ENCODE data around the gene DPP6.

Gene DPP6

DNA sequence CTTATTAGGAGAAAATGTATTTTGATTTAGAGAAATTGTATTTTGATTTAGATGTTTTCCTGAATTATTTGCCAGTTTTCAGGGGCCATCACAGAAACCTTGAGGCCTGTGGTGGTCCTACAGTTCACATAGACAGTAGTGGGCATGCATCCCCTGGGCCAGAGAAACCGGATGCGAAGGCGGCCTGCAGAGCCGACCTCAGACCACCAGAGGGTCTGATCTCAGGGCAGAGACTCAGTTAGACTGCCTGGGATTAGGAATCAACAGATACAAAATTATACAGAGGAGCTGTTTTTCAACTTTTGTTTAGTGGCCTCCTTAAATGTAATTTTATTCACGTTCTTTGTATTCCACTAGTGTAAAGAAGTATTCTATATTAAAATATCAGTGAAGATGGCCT lies 792.3 kb downstream of the DPP6 start:
- no peak for DNase-seq

DNA sequence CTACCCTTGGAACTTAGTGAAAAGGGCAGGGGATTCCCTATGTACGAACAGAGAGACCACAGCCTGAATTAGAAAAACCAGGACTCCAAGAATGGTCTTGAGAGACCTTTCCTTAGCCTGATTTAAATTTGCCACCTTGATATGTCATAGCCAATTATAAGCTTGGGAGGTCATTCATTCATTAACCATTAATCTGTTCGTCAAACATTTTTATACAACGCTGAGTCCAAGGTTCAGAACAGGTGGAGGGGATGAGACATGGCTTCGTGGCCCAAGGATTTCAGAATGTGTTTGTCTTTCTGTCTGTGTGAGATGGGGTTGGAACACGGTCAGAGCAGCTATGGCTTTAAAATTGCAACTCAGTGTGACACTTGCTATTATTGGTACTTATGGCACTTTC lies 792.8 kb downstream of the DPP6 start:
- no peak for DNase-seq

DNA sequence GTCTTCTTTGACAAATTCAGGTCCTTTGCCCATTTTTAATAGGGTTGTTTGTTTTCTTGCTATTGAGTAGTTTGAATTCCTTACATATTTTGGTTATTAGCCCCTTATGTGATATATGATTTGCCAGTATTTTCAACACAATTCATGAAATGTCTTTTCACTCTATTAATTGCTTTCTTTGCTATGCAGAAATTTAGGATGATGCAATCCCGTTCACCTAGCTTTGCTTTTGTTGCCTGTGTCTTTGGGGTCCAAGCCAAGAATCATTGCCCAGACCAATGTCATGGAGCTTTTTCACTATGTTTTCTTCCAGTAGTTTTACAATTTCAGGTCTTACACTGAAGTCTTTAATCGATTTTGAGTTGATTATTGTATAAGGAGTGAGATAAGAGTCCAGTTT lies 796.3 kb downstream of the DPP6 start:
- no peak for DNase-seq

DNA sequence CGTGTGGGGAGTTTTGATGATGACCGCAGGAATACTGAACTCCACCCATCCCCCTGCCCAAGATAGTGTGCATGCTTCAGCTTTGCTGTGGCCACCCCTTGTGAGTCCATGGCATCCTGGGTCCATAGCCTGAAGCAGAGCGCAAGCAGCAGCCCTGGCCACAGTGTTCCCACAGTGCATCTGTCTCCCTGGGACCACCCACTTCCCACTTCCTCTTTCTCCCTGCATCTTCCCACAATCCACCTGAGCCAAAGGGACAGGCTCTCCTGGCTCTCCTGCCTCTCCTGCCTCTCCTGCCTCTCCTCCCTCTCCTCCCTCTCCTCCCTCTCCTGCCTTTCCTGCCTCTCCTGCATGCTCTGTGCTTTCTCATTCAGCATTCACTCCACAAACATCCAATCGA lies 800.0 kb downstream of the DPP6 start:
- DNase-seq = no peak

DNA sequence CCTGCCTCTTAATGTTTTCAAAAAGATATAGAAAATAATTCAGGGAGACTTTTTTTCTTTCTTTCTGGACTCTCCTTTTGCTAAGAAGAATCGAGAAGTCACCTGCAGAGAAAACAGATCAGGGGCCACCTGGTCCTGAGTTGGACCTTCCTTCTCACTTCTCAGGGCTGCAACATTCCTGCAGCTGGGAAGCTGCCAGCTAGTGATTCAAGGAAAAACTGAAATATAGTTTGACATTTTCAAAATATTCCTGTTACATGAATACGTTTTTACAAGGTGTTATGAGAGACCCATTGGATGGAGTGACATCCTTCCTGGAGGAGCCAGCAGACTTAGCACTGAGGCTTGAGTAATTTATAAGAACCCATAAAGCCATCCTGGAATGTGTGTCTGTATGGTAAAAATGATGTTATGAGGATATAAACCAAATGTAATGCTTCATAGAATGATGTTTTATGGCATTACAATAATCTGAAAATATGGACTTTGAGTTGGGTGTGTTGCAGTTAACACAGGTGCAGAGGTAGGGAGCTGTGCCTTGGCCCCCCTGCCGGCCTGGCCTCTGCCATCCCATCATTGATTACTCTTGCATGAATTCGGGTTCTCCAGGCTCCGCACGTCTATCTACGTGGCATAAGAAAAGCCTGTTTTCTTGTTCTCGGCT lies 801.0 kb downstream of the DPP6 start:
- DNase-seq = no peak

DNA sequence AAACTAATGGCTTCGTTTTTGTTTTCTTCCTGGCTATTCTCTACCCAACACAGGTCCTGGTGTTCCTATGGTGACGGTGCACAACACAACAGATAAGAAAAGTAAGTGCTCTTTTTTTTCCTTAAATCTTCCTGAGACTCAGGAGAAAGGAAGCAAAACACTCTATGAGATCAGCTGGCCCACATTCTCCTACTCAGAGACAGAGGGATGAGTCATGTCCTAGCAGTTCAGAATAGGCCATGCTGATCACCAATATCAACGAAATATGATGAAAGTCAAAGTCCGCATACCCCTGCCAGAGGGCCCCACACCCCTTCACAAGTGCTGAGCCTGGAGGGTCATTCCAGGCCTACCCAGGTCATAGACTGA lies 801.5 kb downstream of the DPP6 start:
- DNase-seq = no peak

DNA sequence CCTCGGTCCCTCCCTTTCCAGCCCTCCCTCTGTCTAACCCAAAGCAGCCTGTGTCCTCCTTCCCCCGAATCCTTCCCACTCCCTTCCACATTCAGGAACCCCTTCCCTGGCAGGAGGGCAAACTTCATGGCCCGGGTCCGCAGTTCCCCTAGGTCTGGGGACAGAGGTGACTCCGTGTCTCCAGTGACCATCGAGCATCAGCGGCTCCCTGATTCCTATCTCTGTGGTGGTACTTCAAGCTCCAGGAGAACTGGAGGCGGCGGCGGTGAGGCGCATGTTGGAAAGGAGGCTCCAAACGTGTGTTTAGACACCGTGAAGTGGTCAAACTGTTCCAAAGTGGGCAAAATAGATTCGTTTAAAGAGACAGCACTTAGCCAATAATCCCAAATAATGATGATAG lies 802.6 kb downstream of the DPP6 start:
- DNase-seq = no peak

DNA sequence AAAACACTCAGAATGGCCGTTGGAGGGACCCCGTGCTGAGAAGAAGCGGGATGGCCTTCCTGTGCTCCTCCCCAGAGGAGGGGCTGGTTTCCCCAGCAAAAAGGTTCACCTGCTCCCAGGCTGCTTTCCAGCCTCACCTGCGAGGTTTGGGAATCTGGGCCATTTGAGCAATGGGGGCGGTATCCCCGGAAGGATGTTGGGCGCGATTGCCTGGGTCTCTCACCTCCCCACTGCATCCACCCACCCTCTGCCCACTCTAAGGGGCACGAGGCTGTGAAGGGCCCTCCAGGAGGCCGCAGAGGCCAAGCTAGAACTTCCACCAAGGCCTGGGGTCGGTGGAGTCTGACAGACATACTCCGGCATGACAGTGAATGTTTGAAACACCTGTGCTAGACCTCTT lies 803.2 kb downstream of the DPP6 start:
- no peak for DNase-seq

DNA sequence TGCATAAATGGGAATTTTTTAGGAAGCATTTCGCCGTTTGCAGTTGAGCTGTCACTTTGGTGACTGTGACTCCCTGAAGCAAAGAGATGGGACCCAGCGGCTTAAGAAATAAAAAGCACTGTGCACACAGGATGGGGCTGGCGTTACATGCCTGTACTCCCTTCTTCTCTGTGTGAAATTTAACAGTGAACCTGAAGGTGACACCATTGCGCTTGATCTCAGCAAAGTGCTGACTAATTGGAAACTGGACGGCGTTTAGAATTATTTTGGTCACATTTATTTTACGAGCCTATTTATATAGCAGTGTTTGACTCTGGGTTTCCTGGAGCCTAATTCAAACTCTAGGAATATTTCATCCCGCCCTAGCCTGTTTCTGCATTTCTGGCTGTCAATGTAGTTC lies 804.5 kb downstream of the DPP6 start:
- no peak for DNase-seq

DNA sequence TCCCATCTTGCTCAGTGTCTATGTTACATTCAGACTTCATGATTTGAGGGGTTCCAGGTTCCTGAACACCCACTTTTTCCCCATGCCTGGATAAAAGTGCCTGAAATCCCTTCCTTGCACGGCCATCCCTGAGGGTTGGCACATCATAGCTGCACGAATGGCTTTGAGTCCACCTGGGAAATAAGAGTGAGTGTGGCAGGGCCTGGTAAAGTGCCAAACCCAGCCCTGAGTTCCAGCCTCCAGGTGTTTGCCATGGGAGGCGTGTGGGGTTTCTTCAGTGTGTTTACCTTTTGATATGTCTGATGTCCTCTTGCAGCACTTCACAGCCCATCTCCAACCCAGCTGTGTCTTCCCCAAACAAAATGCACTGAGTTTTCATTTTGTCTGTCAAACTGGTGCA lies 805.0 kb downstream of the DPP6 start:
- no peak for DNase-seq

DNA sequence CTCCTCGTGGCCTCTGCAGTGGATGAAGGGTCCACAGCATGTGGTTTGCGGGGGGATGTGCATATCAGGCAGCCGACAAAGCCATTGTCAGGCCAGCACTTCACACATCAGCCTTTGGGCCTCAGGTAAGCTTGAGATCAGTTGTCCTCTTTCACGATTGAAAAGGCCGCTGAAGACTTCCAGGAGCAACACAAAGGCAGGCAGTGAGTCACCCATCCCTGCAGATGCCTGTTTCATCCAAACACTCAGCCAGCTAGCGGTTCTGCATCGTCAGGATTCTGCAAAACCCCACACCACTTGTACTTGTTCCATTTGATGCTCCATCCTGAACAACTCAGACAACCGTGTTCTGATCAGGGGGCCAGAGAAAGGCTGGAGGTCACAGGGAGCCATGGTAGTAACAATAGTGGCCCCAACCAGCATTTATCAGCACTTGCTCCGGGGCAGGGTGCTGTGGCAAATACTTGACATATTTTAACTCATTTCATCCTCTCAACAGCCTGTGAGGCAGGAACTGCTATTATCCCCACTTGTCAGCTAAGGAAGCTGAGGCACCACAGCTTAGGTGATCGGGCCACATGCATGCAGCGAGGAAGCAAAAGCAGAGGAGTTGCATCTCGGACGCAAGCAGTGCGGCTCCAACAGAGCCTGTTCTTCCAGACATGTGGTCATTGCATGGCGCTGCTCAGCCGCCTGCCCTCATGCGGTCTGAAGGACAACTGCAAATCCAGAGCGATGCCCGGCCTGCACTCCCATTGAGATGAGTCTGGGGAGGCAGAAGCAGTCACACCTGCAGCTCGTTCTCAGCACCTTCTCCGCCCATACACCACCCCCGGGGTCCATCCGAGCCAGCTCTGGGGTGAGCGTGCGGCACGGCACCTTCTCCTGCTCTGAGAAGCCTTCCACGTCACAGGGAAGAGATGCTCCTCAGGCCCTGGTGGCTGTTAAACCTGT lies 805.8 kb downstream of the DPP6 start:
- no peak for DNase-seq

DNA sequence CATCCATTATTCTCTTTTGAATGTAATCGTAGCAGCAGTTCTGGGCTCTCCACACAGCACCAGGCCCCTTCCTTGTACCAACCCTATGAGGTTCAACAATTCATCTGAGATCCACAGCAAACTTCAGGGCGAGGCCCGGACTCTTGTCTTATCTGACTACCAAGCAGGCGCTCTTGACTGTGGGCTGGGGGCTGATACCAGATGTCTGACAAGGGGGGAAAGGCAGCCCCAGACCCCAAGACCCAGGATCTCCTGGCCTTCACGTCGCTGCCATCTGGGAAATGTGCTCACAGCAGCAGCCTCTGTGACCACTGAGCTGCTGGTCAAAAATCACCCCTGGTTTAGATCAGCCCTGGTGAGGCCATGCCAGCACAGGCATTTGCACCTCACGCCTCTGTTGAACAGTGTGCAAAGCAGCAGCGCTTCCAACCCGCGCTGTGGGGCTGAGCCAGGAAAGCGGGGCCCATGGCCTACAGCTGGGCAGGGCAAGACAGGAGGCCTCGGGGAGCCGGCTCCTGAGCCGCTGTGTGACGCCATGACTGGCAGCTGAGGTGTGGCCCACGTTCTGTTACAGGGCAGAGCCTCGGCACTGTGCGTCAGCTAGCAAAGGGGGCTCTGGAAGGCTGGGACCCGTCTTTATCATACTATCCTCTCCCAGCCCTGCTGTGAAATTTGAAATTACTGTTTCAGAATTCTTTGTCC lies 806.8 kb downstream of the DPP6 start:
- DNase-seq = no peak

DNA sequence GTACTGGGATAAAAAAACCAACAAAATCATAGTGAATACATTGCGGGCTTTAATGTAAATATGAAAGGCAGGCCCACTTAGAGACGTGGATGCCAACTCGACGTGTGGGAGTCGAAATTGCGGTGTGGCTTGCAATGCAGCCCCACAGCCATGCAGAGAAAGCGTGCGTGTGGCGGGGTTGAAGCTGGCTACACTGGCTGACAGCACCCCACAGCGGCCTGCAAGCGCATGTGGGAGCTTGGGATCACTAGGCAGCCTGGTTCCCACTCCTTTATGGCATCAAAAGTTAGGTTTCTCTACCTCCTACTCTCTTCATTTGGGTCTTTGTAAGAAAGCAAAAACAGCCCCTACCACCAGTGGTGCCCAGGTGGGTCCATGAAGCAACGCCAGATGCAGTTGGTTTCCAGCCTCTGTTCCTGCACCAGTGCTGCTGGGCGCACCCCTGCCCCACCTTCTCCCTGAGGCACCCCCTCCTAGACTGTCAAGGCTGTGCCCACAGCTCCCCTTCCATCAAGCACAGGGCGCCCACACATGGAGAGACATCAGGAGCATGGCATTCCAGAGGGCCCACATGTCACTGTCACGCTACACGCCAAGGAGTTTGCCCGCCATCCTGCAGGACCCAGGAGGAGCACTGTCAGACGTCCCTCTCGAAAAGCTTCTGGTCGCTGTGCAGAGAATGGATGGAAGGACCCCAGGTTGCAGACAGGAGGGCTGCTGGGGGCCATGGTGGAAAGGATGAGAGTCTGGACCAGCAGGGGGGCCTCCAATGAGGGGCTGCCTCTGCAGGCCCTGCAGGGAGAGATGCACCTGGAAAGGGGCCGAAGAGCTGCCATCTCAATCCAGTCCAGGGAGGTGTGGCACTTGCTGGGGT lies 807.8 kb downstream of the DPP6 start:
- DNase-seq = no peak

DNA sequence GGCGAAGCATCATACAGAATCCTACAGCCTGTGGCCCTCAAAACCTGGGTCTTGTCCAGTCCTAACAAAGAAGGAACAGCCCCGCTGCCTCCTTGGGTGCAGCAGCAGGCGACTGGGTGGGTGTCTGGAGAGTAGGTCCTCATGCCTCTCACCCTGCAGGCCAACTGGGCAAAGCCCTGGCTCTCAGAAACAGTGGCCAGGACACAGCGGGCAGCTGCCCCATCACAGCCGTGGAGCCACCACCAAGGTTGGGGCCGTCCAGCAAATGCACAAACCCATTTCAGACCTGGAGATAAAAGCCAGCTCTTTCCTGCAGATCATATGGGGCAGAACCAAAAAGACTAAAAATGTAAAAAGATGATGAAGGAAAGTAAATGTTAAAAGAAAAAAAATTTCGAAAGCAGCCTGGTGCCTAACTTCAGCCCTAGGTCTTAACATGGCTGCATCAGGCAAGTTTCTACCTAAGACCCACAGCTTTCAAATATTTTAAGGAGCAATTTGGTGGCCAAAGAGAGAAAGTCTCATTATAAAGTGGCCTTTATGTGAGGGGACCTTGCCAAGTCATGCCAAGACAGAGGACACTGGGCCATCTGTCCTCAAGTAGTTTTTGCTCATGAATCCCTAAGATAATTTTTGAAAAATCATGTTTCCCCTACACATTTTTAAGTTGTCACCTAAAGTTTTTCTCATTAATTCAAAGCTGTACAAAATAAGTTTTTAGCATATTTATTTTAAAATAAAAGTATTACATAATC lies 808.6 kb downstream of the DPP6 start:
- DNase-seq = no peak

DNA sequence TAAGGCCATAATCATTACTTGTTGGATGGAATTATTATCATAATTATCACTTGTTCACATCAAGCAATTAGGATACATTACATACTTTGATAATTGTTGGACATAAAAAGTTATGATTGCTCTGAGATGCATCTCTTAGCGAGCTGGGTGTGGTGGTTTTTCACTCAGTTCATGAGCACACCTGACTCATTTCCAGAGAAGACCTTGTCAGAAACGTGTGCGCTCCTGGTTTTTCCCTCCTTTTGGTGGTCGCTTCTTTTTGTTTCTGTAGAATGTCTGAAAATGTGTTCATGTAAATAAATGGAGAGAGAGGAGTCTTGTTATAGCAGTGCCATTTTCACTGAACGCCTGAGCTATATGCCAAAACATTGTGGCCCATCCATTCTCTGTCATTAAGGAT lies 809.4 kb downstream of the DPP6 start:
- DNase-seq = no peak

DNA sequence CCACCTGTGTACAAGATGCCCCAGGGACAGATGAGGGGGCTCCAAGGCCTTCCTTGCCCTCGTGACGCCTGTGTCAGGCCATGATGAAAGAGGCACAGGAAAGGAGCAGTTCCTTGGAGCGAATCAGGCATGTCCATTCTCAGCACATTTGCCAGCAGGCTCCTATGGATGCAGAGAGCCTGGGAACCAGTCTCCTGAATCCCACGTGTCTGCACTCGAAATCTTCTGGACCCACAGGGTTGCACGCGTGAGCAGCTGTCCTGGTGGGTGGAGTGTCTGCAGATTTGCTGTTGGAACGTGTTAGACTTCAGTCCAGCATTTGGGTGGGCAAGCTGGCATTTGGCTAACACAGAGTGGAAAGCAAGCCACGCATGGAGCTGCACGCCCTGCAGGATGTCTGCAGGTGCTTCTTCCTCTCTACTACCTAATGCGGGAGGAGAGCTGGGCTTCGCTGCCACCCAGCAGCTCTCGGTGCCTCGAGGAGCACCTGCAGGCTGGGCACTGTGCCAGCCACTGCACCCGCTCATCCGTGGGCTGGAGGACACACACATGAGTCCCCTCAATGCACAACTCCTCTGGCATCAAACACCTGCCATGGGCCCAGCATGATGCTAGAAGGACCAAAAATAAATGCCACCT lies 810.1 kb downstream of the DPP6 start:
- no peak for DNase-seq

DNA sequence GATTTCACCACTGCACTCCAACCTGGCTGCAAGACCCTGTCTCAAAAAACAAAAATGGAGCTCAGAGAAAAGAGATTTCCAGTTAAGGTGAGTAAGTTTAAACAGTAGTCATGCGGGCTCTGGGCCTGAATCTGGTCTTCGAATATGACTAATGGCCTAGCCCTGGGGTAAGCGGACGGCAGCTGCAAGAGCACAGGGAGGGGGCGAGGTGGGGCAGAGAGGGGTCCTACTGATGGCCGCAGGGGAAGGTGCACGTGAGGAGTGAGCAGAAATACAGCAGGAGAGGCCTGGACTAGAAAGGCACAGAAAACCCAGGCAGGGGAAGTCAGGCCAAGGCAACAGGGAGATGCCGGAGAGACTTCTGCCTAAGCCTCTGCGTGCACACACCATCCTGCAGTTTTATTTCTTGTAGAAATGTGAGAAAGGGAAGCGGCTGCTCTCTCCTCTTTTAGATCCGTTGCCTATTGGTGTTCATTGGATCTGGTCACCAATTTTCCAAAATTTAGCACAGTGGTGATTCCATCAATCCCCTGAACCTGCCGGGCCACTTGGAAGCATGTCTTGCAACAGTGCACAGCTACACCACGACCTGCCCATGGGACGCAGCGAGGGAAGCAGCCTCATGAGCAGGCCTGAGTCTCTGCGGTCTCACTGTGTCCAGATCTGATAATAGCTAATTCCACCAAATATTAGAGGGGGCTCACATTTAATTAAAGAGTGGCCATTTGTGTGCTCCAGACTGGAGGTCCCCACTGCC lies 811.7 kb downstream of the DPP6 start:
- DNase-seq = no peak

DNA sequence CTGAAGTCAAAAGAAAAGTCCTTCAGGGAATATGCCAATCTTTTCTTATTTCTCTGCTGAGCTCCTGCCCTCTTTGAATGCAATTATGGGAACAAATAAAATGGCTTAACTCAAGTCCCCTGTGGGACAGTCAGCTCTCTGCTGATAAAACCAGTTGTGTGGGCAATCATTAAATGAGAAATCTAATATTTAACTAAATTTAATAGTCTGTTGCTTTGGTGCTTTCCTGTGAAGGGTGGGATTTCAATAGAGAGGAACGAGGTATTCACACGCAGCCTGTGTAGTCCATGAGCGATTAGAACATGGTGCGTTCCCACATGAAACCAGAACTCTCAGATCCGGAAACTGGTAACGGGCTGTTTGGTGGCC lies 812.3 kb downstream of the DPP6 start:
- DNase-seq = no peak

DNA sequence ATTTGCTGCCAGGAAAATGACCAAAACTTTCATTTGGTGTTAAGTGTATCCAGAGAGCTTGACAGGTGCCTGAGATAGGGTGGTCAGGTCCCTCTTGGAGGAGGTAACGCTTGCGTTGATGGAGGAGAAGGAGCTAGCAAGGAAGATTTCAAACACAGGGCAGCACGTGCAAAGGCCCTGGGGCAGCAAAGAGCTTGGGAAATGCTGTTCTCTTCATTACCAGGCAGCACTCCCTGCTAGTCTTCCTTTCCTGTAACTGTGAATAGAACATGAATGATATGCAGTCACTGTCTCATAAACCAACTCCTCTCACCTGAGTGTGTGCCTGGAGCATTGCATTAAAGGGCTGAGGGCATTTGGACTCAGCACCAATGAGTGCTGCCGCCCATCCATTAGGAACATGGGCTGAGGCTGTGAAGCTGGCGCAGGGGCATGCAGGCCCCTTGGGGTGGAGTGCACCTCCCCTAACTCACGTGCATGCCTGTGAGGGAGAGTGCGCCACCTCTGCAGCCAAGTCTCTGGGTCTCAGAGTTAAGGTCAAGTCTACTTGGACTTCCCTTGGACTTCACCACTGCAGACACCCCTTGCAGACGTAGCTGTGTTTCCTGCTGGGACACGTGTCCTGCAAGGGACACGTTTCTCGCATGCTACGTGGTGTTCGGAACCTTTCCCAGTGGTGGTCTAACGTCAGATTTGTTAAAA lies 813.9 kb downstream of the DPP6 start:
- no peak for DNase-seq

DNA sequence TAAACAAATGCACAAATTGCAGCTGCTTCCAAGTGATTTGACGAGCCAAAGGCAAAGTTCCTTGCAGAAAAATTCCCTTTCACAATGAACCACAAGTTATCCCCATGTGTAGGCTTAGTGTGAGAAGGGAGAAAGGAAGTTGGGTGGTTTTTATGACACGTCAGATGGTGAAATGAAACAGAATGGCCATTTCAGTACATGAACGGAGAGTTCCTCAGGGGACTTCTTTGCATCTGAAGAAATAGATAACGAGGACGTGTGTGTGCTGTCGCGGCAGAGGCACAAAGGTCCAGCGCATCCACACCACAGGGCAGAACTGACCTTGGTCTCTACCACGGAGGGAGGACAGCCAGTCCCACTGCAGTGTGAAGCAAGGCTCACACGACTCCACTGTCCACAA lies 814.9 kb downstream of the DPP6 start:
- DNase-seq = no peak

Measured in effector CD8-positive, alpha-beta T cell (primary cell).